ENCODE measurements around the gene TM4SF1.

Gene TM4SF1

GRCh38 chr3:149396476-149396875, 19.0 kb upstream of the TM4SF1 start:
- H3K9me3 ChIP-seq (ENCODE audit: control insufficient read depth, low read length): no peaks in the 10 kb centered on the region
- no peaks in the 10 kb centered on the region for H3K27me3 ChIP-seq (replicated peaks; ENCODE audit: control insufficient read depth, insufficient read depth, low read length, poor library complexity, severe bottlenecking)
- H3K4me3 ChIP-seq (ENCODE audit: insufficient read depth, low read depth, low read length, poor library complexity, severe bottlenecking): no peak overlapping the region
- H3K4me1 ChIP-seq (ENCODE audit: control insufficient read depth, insufficient read depth, low read length, poor library complexity, severe bottlenecking): no peaks in the 10 kb centered on the region
- no peak for DNase-seq
- H3K27ac ChIP-seq (ENCODE audit: insufficient read depth, low read length, poor library complexity, severe bottlenecking): no peak overlapping the region
- H3K36me3 ChIP-seq (ENCODE audit: control insufficient read depth, insufficient read depth, low read length): no peaks in the 10 kb centered on the region

- no peaks in the 10 kb centered on the region for H3K9me3 ChIP-seq (ENCODE audit: control insufficient read depth, low read length)
- H3K27me3 ChIP-seq (replicated peaks; ENCODE audit: control insufficient read depth, insufficient read depth, low read length, poor library complexity, severe bottlenecking): no peaks in the 10 kb centered on the region
- no peak for DNase-seq
- no peak overlapping the region for H3K27ac ChIP-seq (ENCODE audit: insufficient read depth, low read length, poor library complexity, severe bottlenecking)
- H3K4me3 ChIP-seq (ENCODE audit: insufficient read depth, low read depth, low read length, poor library complexity, severe bottlenecking): no peak overlapping the region
- no peaks in the 10 kb centered on the region for H3K36me3 ChIP-seq (ENCODE audit: control insufficient read depth, insufficient read depth, low read length)
- no peaks in the 10 kb centered on the region for H3K4me1 ChIP-seq (ENCODE audit: control insufficient read depth, insufficient read depth, low read length, poor library complexity, severe bottlenecking)
Measured at GRCh38 chr3:149395107-149396089, 17.9 kb upstream of the TM4SF1 start.

DNA sequence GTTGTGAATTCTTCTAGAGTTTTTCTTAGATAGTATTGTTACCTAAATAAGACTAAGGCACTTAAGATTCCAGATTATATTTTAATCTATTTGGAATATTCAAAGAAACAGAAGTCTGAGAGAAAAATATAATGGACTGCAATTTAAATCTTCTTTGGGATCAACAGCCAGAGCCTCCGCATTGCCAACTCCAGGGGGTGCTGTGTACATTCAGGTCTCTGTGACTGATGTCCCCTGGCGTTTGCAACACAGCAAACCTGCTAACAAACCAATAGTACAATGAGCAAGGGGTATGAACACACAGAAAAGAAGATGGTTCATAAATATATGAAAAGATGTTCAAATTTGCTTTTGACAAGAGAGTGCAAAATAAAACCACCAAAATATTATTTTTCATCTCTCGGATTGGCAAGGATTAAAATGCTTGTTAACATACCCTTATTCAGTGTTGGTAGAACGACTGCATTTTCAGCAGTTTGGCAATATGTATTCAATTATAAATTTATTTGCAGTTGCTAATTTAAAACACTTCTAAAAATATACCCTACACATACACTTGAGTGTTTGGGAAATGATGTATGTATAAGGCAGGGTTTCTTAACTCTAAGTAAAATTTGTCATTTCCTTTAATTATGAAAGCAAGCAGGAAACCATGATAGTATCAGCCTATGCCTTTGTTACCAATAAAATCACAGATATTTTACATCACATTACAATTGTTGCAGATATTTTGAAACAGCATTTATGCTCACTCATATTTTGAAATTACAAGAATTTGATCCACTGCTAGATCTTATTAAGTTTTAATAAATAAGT, 16.1 kb upstream of the TM4SF1 start:
- DNase-seq: no peak
- H3K36me3 ChIP-seq (ENCODE audit: control insufficient read depth, insufficient read depth, low read length): no peaks in the 10 kb centered on the region
- no peaks in the 10 kb centered on the region for H3K4me1 ChIP-seq (ENCODE audit: control insufficient read depth, insufficient read depth, low read length, poor library complexity, severe bottlenecking)
- no peaks in the 10 kb centered on the region for H3K27me3 ChIP-seq (replicated peaks; ENCODE audit: control insufficient read depth, insufficient read depth, low read length, poor library complexity, severe bottlenecking)
- H3K4me3 ChIP-seq (ENCODE audit: insufficient read depth, low read depth, low read length, poor library complexity, severe bottlenecking): no peak overlapping the region
- no peaks in the 10 kb centered on the region for H3K9me3 ChIP-seq (ENCODE audit: control insufficient read depth, low read length)
- no peak overlapping the region for H3K27ac ChIP-seq (ENCODE audit: insufficient read depth, low read length, poor library complexity, severe bottlenecking)

DNA sequence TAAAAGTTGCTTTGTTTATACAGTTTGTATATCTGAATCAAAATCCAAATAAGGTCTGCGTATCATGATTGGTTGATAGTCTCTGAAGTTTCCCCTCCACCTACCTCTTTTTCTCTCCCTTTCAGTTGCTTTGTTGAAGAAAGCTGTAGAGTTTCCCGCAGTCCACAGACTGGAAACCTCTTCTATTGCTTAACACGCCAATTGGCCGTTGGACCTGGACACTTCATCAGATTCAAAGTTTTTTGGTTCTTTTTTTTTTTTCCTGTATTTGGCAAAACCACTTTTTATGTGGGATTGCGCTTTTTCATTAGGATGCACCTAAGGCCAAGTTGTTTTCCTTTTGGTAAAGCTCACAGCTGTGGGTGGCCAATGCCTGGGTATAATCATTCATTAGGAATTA, 14.5 kb upstream of the TM4SF1 start:
- H3K4me3 ChIP-seq (ENCODE audit: insufficient read depth, low read depth, low read length, poor library complexity, severe bottlenecking): no peak overlapping the region
- no peak overlapping the region for H3K27ac ChIP-seq (ENCODE audit: insufficient read depth, low read length, poor library complexity, severe bottlenecking)
- DNase-seq: no peak
- no peaks in the 10 kb centered on the region for H3K9me3 ChIP-seq (ENCODE audit: control insufficient read depth, low read length)
- no peaks in the 10 kb centered on the region for H3K36me3 ChIP-seq (ENCODE audit: control insufficient read depth, insufficient read depth, low read length)
- H3K4me1 ChIP-seq (ENCODE audit: control insufficient read depth, insufficient read depth, low read length, poor library complexity, severe bottlenecking): no peaks in the 10 kb centered on the region
- no peaks in the 10 kb centered on the region for H3K27me3 ChIP-seq (replicated peaks; ENCODE audit: control insufficient read depth, insufficient read depth, low read length, poor library complexity, severe bottlenecking)

DNA sequence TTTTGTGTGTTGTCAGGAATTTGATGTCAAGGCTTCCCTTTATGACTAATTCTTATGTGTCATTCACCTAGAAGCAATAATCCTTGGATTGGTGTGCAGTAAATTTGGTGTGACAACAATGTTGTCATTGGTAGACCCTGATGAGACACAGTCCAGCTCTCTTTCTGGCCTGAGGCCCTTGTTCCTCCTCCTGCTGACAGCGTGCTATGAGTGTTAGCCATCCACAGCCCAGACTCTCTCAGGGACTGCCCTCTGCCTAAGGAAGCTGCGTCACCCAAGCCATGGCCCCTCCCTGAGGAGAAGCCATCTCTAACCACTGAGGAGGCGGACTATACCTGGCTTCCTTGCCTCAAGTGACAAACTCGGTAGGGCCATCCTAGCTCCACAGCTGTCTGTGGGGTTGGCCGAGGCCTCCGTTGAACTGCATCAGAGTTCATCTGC, 13.3 kb upstream of the TM4SF1 start:
- no peak overlapping the region for H3K4me3 ChIP-seq (ENCODE audit: insufficient read depth, low read depth, low read length, poor library complexity, severe bottlenecking)
- DNase-seq: no peak
- no peaks in the 10 kb centered on the region for H3K9me3 ChIP-seq (ENCODE audit: control insufficient read depth, low read length)
- H3K27ac ChIP-seq (ENCODE audit: insufficient read depth, low read length, poor library complexity, severe bottlenecking): no peak overlapping the region
- H3K36me3 ChIP-seq (ENCODE audit: control insufficient read depth, insufficient read depth, low read length): no peaks in the 10 kb centered on the region
- no peaks in the 10 kb centered on the region for H3K4me1 ChIP-seq (ENCODE audit: control insufficient read depth, insufficient read depth, low read length, poor library complexity, severe bottlenecking)
- no peaks in the 10 kb centered on the region for H3K27me3 ChIP-seq (replicated peaks; ENCODE audit: control insufficient read depth, insufficient read depth, low read length, poor library complexity, severe bottlenecking)

DNA sequence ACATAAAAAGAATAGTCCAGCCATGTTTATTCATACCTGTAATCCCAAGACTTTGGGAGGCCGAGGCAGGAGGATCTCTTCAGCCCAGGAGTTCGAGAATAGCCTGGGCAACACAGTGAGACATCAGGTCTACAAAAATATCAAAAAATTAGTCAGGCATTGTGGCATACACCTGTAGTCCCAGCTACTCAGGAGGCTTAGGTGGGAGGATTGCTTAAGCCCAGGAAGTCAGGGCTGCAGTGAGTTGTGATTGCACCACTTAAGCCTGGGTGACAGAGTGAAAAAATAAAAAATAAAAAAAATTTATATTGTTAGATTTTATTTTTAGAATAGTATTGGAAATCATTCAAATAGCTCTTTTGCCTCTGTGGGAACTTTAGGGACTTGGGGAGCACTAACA, 12.8 kb upstream of the TM4SF1 start:
- no peaks in the 10 kb centered on the region for H3K9me3 ChIP-seq (ENCODE audit: control insufficient read depth, low read length)
- DNase-seq: no peak
- H3K27me3 ChIP-seq (replicated peaks; ENCODE audit: control insufficient read depth, insufficient read depth, low read length, poor library complexity, severe bottlenecking): no peaks in the 10 kb centered on the region
- H3K36me3 ChIP-seq (ENCODE audit: control insufficient read depth, insufficient read depth, low read length): no peaks in the 10 kb centered on the region
- H3K4me1 ChIP-seq (ENCODE audit: control insufficient read depth, insufficient read depth, low read length, poor library complexity, severe bottlenecking): no peaks in the 10 kb centered on the region
- H3K27ac ChIP-seq (ENCODE audit: insufficient read depth, low read length, poor library complexity, severe bottlenecking): no peak overlapping the region
- H3K4me3 ChIP-seq (ENCODE audit: insufficient read depth, low read depth, low read length, poor library complexity, severe bottlenecking): no peak overlapping the region

GRCh38 chr3:149388531-149389417, 11.3 kb upstream of the TM4SF1 start:
- Histone ChIP-seq H3K27me3 (replicated peaks; ENCODE audit: control insufficient read depth, insufficient read depth, low read length, poor library complexity, severe bottlenecking) (no peaks in the 10 kb centered on the region), H3K27ac (ENCODE audit: insufficient read depth, low read length, poor library complexity, severe bottlenecking) (no peak overlapping the region), H3K4me3 (ENCODE audit: insufficient read depth, low read depth, low read length, poor library complexity, severe bottlenecking) (no peak overlapping the region), H3K36me3 (ENCODE audit: control insufficient read depth, insufficient read depth, low read length) (no peaks in the 10 kb centered on the region), H3K4me1 (ENCODE audit: control insufficient read depth, insufficient read depth, low read length, poor library complexity, severe bottlenecking) (no peaks in the 10 kb centered on the region), H3K9me3 (ENCODE audit: control insufficient read depth, low read length) (no peaks in the 10 kb centered on the region)
- no peak for DNase-seq

- no peak for DNase-seq
- Histone ChIP-seq H3K4me3 (ENCODE audit: insufficient read depth, low read depth, low read length, poor library complexity, severe bottlenecking) (no peak overlapping the region), H3K9me3 (ENCODE audit: control insufficient read depth, low read length) (no peaks in the 10 kb centered on the region), H3K27ac (ENCODE audit: insufficient read depth, low read length, poor library complexity, severe bottlenecking) (no peak overlapping the region), H3K4me1 (ENCODE audit: control insufficient read depth, insufficient read depth, low read length, poor library complexity, severe bottlenecking) (no peaks in the 10 kb centered on the region), H3K36me3 (ENCODE audit: control insufficient read depth, insufficient read depth, low read length) (no peaks in the 10 kb centered on the region), H3K27me3 (replicated peaks; ENCODE audit: control insufficient read depth, insufficient read depth, low read length, poor library complexity, severe bottlenecking) (no peaks in the 10 kb centered on the region)
Measured at GRCh38 chr3:149388001-149388440, 10.6 kb upstream of the TM4SF1 start.

DNA sequence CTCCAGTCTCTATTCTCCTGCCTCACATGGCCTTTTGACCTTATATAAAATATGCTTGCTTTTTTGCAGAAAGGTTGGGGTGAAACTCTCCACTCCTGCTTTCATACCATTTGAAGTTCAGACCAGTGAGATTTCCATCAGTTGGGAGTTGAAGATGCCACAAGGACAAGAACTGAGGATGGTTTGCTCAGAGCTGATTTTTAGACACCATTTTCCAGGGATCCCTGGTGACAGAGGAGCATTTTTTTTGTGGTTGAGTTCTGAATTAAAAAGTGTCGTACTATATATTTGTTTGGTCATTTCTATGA, 8.8 kb upstream of the TM4SF1 start:
- no peak for DNase-seq
- H3K4me1 ChIP-seq (ENCODE audit: control insufficient read depth, insufficient read depth, low read length, poor library complexity, severe bottlenecking): no peaks in the 10 kb centered on the region
- H3K27me3 ChIP-seq (replicated peaks; ENCODE audit: control insufficient read depth, insufficient read depth, low read length, poor library complexity, severe bottlenecking): no peaks in the 10 kb centered on the region
- no peaks in the 10 kb centered on the region for H3K36me3 ChIP-seq (ENCODE audit: control insufficient read depth, insufficient read depth, low read length)
- H3K4me3 ChIP-seq (ENCODE audit: insufficient read depth, low read depth, low read length, poor library complexity, severe bottlenecking): no peak overlapping the region
- H3K9me3 ChIP-seq (ENCODE audit: control insufficient read depth, low read length): no peaks in the 10 kb centered on the region
- H3K27ac ChIP-seq (ENCODE audit: insufficient read depth, low read length, poor library complexity, severe bottlenecking): no peak overlapping the region

Data from effector memory CD4-positive, alpha-beta T cell (primary cell).